ENCODE data around the gene APRT.

GRCh38 chr16:88761143-88761534 lies 50.6 kb downstream of the APRT start:
- TF ChIP-seq EZH2 (IDR thresholded peaks at IDR 0.05) (no peak), CTCF (IDR thresholded peaks at IDR 0.05) (no peak), EZH2phosphoT487 (IDR thresholded peaks at IDR 0.05) (no peak)

All from neural progenitor cell (in vitro differentiated cells).